HCT116 (cell line): Measurements from ENCODE around the gene SVIL. TPM values are rescaled to one million over a fixed set of nuclear protein-coding genes. Genes with fewer than 3 reads are reported as not detected.

ENCODE experiments used
- ATAC-seq: fragments of 200-7000 bp; cut with Tn5 transposase; 2 replicates; pipeline ENCODE4 v1.9.1; 2020; ENCODE audit warnings: mild to moderate bottlenecking, moderate library complexity
- BruUV-seq: library from RNA; stranded (reverse); fragments of 400-500 nt; replicated peaks from 2 replicates; lab custom pipeline; 2021; lab: Mats Ljungman, UMichigan
- CTCF ChIA-PET: fragments of 300-600 bp; sonication (Branson Sonifier 250); formaldehyde crosslinking; loops from one replicate; lab custom pipeline; 2021; ENCODE audit warnings: antibody characterized with exemption; lab: Charles Lee
- POLR2A ChIA-PET: fragments of 300-600, 350-600 bp; sonication (Branson Sonifier 250); formaldehyde crosslinking; loops from one replicate; lab custom pipeline; 2021; ENCODE audit warnings: antibody characterized with exemption; lab: Charles Lee
- RAD21 ChIA-PET, 2 experiments: fragments of 300-600 bp; sonication (Branson Sonifier 250); formaldehyde crosslinking; loops; one replicate each; lab custom pipeline; 2023; ENCODE audit warnings: low total read pairs in 2 of 2; ENCODE audit not compliant: uncharacterized antibody in 2 of 2, unreplicated experiment in 2 of 2, low non-redundant PET in 1 of 2; lab: Charles Lee
- DNase-seq: peaks from one replicate; pipeline ENCODE4 v3.0.0-alpha.2; 2010; ENCODE audit warnings: low read depth, low spot score
- H2AFZ ChIP-seq: fragments of 200-600 bp; shearing (Covaris generic), sonication (generic); 2 replicates; pipeline ENCODE4 v1.6.1; 2017; ENCODE audit warnings: low read depth, mixed run types, mixed read lengths, antibody characterized with exemption, low read length; ENCODE audit not compliant: poor library complexity, severe bottlenecking
- H3K27ac ChIP-seq: 2 replicates; pipeline ENCODE4 v1.5.1; 2012; ENCODE audit warnings: low read depth, low read length
- H3K27me3 ChIP-seq: fragments of 200-600 bp; sonication (generic); 2 replicates; pipeline ENCODE4 v1.6.1; 2016; ENCODE audit warnings: mixed run types, low read length, mixed read lengths; ENCODE audit not compliant: insufficient read depth
- H3K36me3 ChIP-seq, 2 experiments: fragments of 200-500 bp in 1 of 2; fragments of 200-600 bp in 1 of 2; sonication (Bioruptor generic) in 1 of 2; sonication (generic) in 1 of 2; 2 replicates each; pipeline versions ENCODE4 v1.5.1 to v1.6.1; 2014 to 2016; ENCODE audit warnings: low read length in 2 of 2, inconsistent platforms in 1 of 2, mixed read lengths in 1 of 2, mixed run types in 1 of 2; ENCODE audit not compliant: insufficient read depth in 2 of 2, control insufficient read depth in 1 of 2
- H3K4me1 ChIP-seq, 2 experiments: fragments of 200-600 bp in 1 of 2; sonication (generic) in 1 of 2; 2 replicates each; pipeline versions ENCODE4 v1.5.1 to v1.6.1; 2012 to 2017; ENCODE audit warnings: low read length in 2 of 2, inconsistent platforms in 1 of 2, mild to moderate bottlenecking in 1 of 2, mixed read lengths in 1 of 2, mixed run types in 1 of 2, moderate library complexity in 1 of 2; ENCODE audit not compliant: insufficient read depth in 2 of 2, control insufficient read depth in 1 of 2
- H3K4me2 ChIP-seq: fragments of 200-600 bp; sonication (generic); 2 replicates; pipeline ENCODE4 v1.6.1; 2017; ENCODE audit warnings: mixed run types, low read length, mixed read lengths
- H3K4me3 ChIP-seq, 2 experiments: fragments of 200-600 bp in 1 of 2; sonication (generic) in 1 of 2; replicated peaks in 1 of 2; 2 replicates each; pipeline ENCODE4 v1.5.1; 2011 to 2016; ENCODE audit warnings: low read length in 2 of 2, control low read depth in 1 of 2, low read depth in 1 of 2, mild to moderate bottlenecking in 1 of 2, mixed read lengths in 1 of 2, mixed run types in 1 of 2
- H3K79me2 ChIP-seq: fragments of 200-600 bp; sonication (generic); 2 replicates; pipeline ENCODE4 v1.6.1; 2017; ENCODE audit warnings: mild to moderate bottlenecking, mixed run types, low read length, moderate library complexity, mixed read lengths; ENCODE audit not compliant: insufficient read depth
- H3K9ac ChIP-seq: fragments of 200-600 bp; sonication (generic); 2 replicates; pipeline ENCODE4 v1.6.1; 2016; ENCODE audit warnings: low read length, mixed read lengths
- H3K9me2 ChIP-seq: fragments of 200-600 bp; sonication (generic), shearing (Covaris generic); 2 replicates; pipeline ENCODE4 v1.6.1; 2017; ENCODE audit warnings: mixed run types, mild to moderate bottlenecking, moderate library complexity; ENCODE audit not compliant: insufficient read depth
- H3K9me3 ChIP-seq, 2 experiments: fragments of 200-500 bp in 1 of 2; fragments of 200-600 bp in 1 of 2; sonication (Bioruptor generic) in 1 of 2; sonication (generic) in 1 of 2; 2 replicates each; pipeline ENCODE4 v1.6.1; 2014 to 2017; ENCODE audit warnings: low read length in 2 of 2, mixed read lengths in 2 of 2, inconsistent platforms in 1 of 2, low read depth in 1 of 2, mild to moderate bottlenecking in 1 of 2, mixed run types in 1 of 2, moderate library complexity in 1 of 2; ENCODE audit not compliant: control insufficient read depth in 1 of 2, insufficient read depth in 1 of 2
- H4K20me1 ChIP-seq: fragments of 200-600 bp; sonication (generic), shearing (Covaris generic); 2 replicates; pipeline ENCODE4 v1.6.1; 2017; ENCODE audit warnings: mixed run types, mild to moderate bottlenecking, moderate library complexity; ENCODE audit not compliant: insufficient read depth
- CEBPB ChIP-seq: IDR thresholded peaks from 2 replicates; pipeline ENCODE4 v1.6.1; 2012; ENCODE audit warnings: low read depth
- ELF1 ChIP-seq: IDR thresholded peaks from 2 replicates; pipeline ENCODE4 v1.6.1; 2012; ENCODE audit warnings: low read depth, borderline replicate concordance
- POLR2A ChIP-seq: IDR thresholded peaks from 2 replicates; pipeline ENCODE4 v1.7.0; 2011; ENCODE audit warnings: borderline replicate concordance; ENCODE audit not compliant: insufficient read depth, insufficient read length; ENCODE audit errors: extremely low read depth
- POLR2AphosphoS5 ChIP-seq: IDR thresholded peaks from 2 replicates; pipeline ENCODE4 v1.6.1; 2011; ENCODE audit warnings: mild to moderate bottlenecking, low read depth, low read length, moderate library complexity
- RAD21 ChIP-seq: IDR thresholded peaks from 2 replicates; pipeline ENCODE4 v1.6.1; 2012; ENCODE audit warnings: low read depth, mild to moderate bottlenecking
- SRF ChIP-seq: IDR thresholded peaks from 2 replicates; pipeline ENCODE4 v1.6.1; 2012; ENCODE audit warnings: low read depth
- YY1 ChIP-seq: IDR thresholded peaks from 2 replicates; pipeline ENCODE4 v1.6.1; 2011; ENCODE audit warnings: low read length, low read depth, moderate library complexity, mild to moderate bottlenecking; ENCODE audit not compliant: insufficient replicate concordance; ENCODE audit errors: extremely low read depth
- ZFX ChIP-seq: fragments of 450-650 bp; IDR thresholded peaks from 2 replicates; pipeline ENCODE4 v1.6.1; 2017
- intact Hi-C: fragments of 100-400 bp; cut with micrococcal nuclease; formaldehyde crosslinking; loops from 2 replicates; pipeline ENCODE4 v1.10.0; 2022
- total RNA-seq: library from RNA; stranded (reverse); gene quantifications from one replicate; pipeline ENCODE4 v1.2.1, GENCODE V29; 2021; ENCODE audit not compliant: unreplicated experiment
- TF ChIP-seq, protein P1 (sequence below): IDR thresholded peaks from 2 replicates; pipeline ENCODE4 v1.6.1; 2012; ENCODE audit warnings: low read depth
- TF ChIP-seq, protein P2 (sequence below): IDR thresholded peaks from 2 replicates; pipeline ENCODE4 v1.6.1; 2011; ENCODE audit warnings: mild to moderate bottlenecking, low read length, moderate library complexity; ENCODE audit not compliant: insufficient replicate concordance; ENCODE audit errors: extremely low read depth
- TF ChIP-seq, protein P3 (sequence below): IDR thresholded peaks from 2 replicates; pipeline ENCODE4 v1.6.1; 2012
- TF ChIP-seq, protein P4 (sequence below), 3 experiments: fragments of 200-600 bp in 1 of 3; sonication (generic) in 1 of 3; IDR thresholded peaks in 2 of 3; conservative IDR thresholded peaks in 1 of 3; 2 replicates each; pipeline ENCODE4 v1.5.1; 2012 to 2017; ENCODE audit warnings: low read depth in 2 of 3, low read length in 2 of 3, antibody characterized with exemption in 1 of 3, borderline replicate concordance in 1 of 3, control low read depth in 1 of 3, mild to moderate bottlenecking in 1 of 3, mixed read lengths in 1 of 3, mixed run types in 1 of 3, moderate library complexity in 1 of 3; ENCODE audit not compliant: insufficient read depth in 1 of 3

SVIL gene
- total RNA-seq, 1 experiment from 2014 or later, result 27.0 TPM

DNA sequence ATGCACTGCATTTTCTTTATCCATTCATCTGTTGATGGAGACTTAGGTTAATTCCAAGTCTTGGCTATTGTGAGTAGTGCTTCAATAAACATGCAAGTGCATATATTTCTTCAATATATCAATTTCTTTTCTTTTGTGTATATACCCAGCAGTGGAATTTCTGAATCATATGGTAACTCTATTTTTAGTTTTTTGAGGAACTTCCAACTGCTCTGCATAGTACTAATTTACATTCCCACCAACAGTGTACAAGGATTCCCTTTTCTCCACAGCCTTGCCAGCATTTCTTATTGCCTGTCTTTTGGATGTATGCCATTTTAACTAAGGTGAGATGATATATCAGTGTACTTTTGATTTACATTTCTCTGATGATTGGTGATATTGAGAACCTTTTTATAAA is 200.7 kb downstream of the SVIL start:
- Histone ChIP-seq H3K4me3 (no peak overlapping the region), H2AFZ (no peak overlapping the region), H3K9me2 (no peaks in the 10 kb centered on the region), H3K27ac (no peak overlapping the region), H3K9ac (no peak overlapping the region), H3K9me3 (no peaks in the 10 kb centered on the region), H3K4me2 (no peak overlapping the region), H4K20me1 (no peaks in the 10 kb centered on the region), H3K4me1 (peaks cover 6 to 36% of the 10 kb centered on the region in 2 experiments; a peak in 3 of 4 replicates), H3K36me3 (no peaks in the 10 kb centered on the region), H3K79me2 (peaks cover 11% of the 10 kb centered on the region; the same call in 1 of the 2 replicates), H3K27me3 (no peaks in the 10 kb centered on the region)
- BruUV-seq, result no TSS peak
- DNase-seq (no peak), ATAC-seq (no peak)
- TF ChIP-seq, protein P1, sequence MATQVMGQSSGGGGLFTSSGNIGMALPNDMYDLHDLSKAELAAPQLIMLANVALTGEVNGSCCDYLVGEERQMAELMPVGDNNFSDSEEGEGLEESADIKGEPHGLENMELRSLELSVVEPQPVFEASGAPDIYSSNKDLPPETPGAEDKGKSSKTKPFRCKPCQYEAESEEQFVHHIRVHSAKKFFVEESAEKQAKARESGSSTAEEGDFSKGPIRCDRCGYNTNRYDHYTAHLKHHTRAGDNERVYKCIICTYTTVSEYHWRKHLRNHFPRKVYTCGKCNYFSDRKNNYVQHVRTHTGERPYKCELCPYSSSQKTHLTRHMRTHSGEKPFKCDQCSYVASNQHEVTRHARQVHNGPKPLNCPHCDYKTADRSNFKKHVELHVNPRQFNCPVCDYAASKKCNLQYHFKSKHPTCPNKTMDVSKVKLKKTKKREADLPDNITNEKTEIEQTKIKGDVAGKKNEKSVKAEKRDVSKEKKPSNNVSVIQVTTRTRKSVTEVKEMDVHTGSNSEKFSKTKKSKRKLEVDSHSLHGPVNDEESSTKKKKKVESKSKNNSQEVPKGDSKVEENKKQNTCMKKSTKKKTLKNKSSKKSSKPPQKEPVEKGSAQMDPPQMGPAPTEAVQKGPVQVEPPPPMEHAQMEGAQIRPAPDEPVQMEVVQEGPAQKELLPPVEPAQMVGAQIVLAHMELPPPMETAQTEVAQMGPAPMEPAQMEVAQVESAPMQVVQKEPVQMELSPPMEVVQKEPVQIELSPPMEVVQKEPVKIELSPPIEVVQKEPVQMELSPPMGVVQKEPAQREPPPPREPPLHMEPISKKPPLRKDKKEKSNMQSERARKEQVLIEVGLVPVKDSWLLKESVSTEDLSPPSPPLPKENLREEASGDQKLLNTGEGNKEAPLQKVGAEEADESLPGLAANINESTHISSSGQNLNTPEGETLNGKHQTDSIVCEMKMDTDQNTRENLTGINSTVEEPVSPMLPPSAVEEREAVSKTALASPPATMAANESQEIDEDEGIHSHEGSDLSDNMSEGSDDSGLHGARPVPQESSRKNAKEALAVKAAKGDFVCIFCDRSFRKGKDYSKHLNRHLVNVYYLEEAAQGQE, result no peak
- TF ChIP-seq POLR2A, result no peak
- no peak for TF ChIP-seq POLR2AphosphoS5
- RAD21 ChIA-PET, result no interaction called here
- CTCF ChIA-PET, result no interaction called here
- POLR2A ChIA-PET, result no interaction called here
- intact Hi-C loops, result no loop called here

DNA sequence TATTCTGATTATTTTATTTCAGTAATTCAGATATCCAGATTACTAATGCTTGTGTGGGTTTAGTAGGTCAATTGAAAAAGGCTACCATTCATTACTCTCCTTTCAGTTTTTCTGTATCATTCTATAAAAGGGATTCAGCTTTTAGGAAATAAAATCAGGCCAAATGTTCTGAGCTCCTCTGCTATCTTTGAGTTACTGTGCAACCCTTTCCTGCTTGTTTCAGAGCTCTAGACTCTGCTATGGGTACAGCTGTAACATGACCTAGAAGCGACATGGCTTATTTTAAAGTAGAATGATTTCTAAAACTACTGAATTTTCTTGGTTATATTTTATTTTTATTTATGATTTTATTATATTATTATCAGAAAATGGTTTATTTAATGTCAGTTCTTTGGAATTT is 203.1 kb downstream of the SVIL start:
- no peaks in the 10 kb centered on the region for H3K27me3 ChIP-seq
- H3K4me1 ChIP-seq, result peaks cover 0 to 12% of the 10 kb centered on the region in 2 experiments; a peak in 2 of 4 replicates
- DNase-seq (no peak), ATAC-seq (no peak)
- POLR2A ChIA-PET, result no interaction called here
- H3K9me3 ChIP-seq, result no peaks in the 10 kb centered on the region
- H3K27ac ChIP-seq, result no peak overlapping the region
- RAD21 ChIA-PET, result no interaction called here
- H3K4me2 ChIP-seq, result no peak overlapping the region
- 0 out of 4 replicates have a peak, but pooled peaks cover 0 to 7% of the 10 kb centered on the region in 2 experiments for H3K36me3 ChIP-seq
- no peaks in the 10 kb centered on the region for H3K9me2 ChIP-seq
- H3K79me2 ChIP-seq, result no peaks in the 10 kb centered on the region
- CTCF ChIA-PET, result no interaction called here
- H3K9ac ChIP-seq, result no peak overlapping the region
- H2AFZ ChIP-seq, result no peak overlapping the region
- BruUV-seq, result no TSS peak
- no peak overlapping the region for H3K4me3 ChIP-seq
- no peaks in the 10 kb centered on the region for H4K20me1 ChIP-seq
- intact Hi-C loops, result no loop called here
- no peak for TF ChIP-seq RAD21
- TF ChIP-seq, protein P2, sequence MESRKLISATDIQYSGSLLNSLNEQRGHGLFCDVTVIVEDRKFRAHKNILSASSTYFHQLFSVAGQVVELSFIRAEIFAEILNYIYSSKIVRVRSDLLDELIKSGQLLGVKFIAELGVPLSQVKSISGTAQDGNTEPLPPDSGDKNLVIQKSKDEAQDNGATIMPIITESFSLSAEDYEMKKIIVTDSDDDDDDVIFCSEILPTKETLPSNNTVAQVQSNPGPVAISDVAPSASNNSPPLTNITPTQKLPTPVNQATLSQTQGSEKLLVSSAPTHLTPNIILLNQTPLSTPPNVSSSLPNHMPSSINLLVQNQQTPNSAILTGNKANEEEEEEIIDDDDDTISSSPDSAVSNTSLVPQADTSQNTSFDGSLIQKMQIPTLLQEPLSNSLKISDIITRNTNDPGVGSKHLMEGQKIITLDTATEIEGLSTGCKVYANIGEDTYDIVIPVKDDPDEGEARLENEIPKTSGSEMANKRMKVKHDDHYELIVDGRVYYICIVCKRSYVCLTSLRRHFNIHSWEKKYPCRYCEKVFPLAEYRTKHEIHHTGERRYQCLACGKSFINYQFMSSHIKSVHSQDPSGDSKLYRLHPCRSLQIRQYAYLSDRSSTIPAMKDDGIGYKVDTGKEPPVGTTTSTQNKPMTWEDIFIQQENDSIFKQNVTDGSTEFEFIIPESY, result no peak
- TF ChIP-seq, protein P3, sequence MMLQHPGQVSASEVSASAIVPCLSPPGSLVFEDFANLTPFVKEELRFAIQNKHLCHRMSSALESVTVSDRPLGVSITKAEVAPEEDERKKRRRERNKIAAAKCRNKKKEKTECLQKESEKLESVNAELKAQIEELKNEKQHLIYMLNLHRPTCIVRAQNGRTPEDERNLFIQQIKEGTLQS, result no peak
- no peak for TF ChIP-seq ZFX
- TF ChIP-seq ELF1, result no peak
- no peak for TF ChIP-seq POLR2AphosphoS5
- no peak for TF ChIP-seq YY1
- no peak for TF ChIP-seq CEBPB
- no peak for TF ChIP-seq SRF
- TF ChIP-seq, protein P4, sequence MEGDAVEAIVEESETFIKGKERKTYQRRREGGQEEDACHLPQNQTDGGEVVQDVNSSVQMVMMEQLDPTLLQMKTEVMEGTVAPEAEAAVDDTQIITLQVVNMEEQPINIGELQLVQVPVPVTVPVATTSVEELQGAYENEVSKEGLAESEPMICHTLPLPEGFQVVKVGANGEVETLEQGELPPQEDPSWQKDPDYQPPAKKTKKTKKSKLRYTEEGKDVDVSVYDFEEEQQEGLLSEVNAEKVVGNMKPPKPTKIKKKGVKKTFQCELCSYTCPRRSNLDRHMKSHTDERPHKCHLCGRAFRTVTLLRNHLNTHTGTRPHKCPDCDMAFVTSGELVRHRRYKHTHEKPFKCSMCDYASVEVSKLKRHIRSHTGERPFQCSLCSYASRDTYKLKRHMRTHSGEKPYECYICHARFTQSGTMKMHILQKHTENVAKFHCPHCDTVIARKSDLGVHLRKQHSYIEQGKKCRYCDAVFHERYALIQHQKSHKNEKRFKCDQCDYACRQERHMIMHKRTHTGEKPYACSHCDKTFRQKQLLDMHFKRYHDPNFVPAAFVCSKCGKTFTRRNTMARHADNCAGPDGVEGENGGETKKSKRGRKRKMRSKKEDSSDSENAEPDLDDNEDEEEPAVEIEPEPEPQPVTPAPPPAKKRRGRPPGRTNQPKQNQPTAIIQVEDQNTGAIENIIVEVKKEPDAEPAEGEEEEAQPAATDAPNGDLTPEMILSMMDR (IDR thresholded peaks at IDR 0.05 in 2 of 3, conservative IDR thresholded peaks at IDR 0.05 in 1 of 3; ENCODE audit: borderline replicate concordance in 1 of 3, insufficient read depth in 1 of 3, low read depth in 2 of 3, low read length in 2 of 3), result no peak
- no peak for TF ChIP-seq POLR2A
